ENCODE results near the gene NLGN3.
A peak's percentile ranks its signal among the peaks of the same experiment; 100 is the strongest.

The NLGN3 gene

GRCh38 chrX:71144651-71145050 lies at the start of gene NLGN3:
Gene NLGN3, plus strand, starts transcription at chrX:71144841. Its CDS starts 2,909 bp downstream, at chrX:71147750.
- Mint-ChIP-seq H3K4me3 (no peak within 1 kb of the TSS), H3K4me1 (ENCODE audit: low read depth) (peaks cover 10% of the 10 kb centered on the region), H3K36me3 (ENCODE audit: low read depth) (no peaks in the 10 kb centered on the region), H3K9me3 (no peaks in the 10 kb centered on the region), H3K27me3 (no peaks in the 10 kb centered on the region), H3K27ac (no peak within 1 kb of the TSS)

GRCh38 chrX:71095033-71095432 lies 49.6 kb upstream of the NLGN3 start:
- Mint-ChIP-seq H3K27ac (peak overlapping the region; percentile 86), H3K9me3 (no peaks in the 10 kb centered on the region), H3K4me3 (peak overlapping the region; percentile 97), H3K4me1 (ENCODE audit: low read depth) (peaks cover 25% of the 10 kb centered on the region), H3K36me3 (ENCODE audit: low read depth) (no peaks in the 10 kb centered on the region), H3K27me3 (no peaks in the 10 kb centered on the region)

GRCh38 chrX:71095555-71095980 lies 49.1 kb upstream of the NLGN3 start, which contains the start of gene FOXO4:
Gene FOXO4, plus strand, starts transcription at chrX:71095851. Its CDS starts 678 bp downstream, at chrX:71096529.
- H3K36me3 Mint-ChIP-seq (ENCODE audit: low read depth): no peaks in the 10 kb centered on the region
- H3K27me3 Mint-ChIP-seq: no peaks in the 10 kb centered on the region
- peaks cover 25% of the 10 kb centered on the region for H3K4me1 Mint-ChIP-seq (ENCODE audit: low read depth)
- H3K27ac Mint-ChIP-seq: peak within 1 kb of the TSS; percentile 91
- peak within 1 kb of the TSS; percentile 97 for H3K4me3 Mint-ChIP-seq
- H3K9me3 Mint-ChIP-seq: no peaks in the 10 kb centered on the region

GRCh38 chrX:71095981-71096759 lies 48.5 kb upstream of the NLGN3 start:
- H3K36me3 Mint-ChIP-seq (ENCODE audit: low read depth): no peaks in the 10 kb centered on the region
- peaks cover 28% of the 10 kb centered on the region for H3K4me1 Mint-ChIP-seq (ENCODE audit: low read depth)
- H3K4me3 Mint-ChIP-seq: peak overlapping the region; percentile 97

GRCh38 chrX:71096760-71097032 lies 47.9 kb upstream of the NLGN3 start:
- Mint-ChIP-seq H3K27me3 (no peaks in the 10 kb centered on the region), H3K36me3 (ENCODE audit: low read depth) (no peaks in the 10 kb centered on the region), H3K9me3 (no peaks in the 10 kb centered on the region), H3K27ac (no peak overlapping the region), H3K4me1 (ENCODE audit: low read depth) (peaks cover 33% of the 10 kb centered on the region), H3K4me3 (peak overlapping the region; percentile 97)

More at GRCh38 chrX:71095981-71096759, 48.5 kb upstream of the NLGN3 start:
- no peaks in the 10 kb centered on the region for H3K27me3 Mint-ChIP-seq
- H3K9me3 Mint-ChIP-seq: no peaks in the 10 kb centered on the region
- peak overlapping the region; percentile 91 for H3K27ac Mint-ChIP-seq

- H3K4me1 Mint-ChIP-seq (ENCODE audit: low read depth): peaks cover 46% of the 10 kb centered on the region
- H3K4me3 Mint-ChIP-seq: no peak overlapping the region
- no peaks in the 10 kb centered on the region for H3K27me3 Mint-ChIP-seq
- H3K9me3 Mint-ChIP-seq: no peaks in the 10 kb centered on the region
- no peaks in the 10 kb centered on the region for H3K36me3 Mint-ChIP-seq (ENCODE audit: low read depth)
- no peak overlapping the region for H3K27ac Mint-ChIP-seq
These were observed 46.3 kb upstream of the NLGN3 start for GRCh38 chrX:71098302-71098701.

- Mint-ChIP-seq H3K36me3 (ENCODE audit: low read depth) (peaks cover 3% of the 10 kb centered on the region), H3K27ac (no peak overlapping the region), H3K4me1 (ENCODE audit: low read depth) (peaks cover 53% of the 10 kb centered on the region), H3K27me3 (no peaks in the 10 kb centered on the region), H3K4me3 (no peak overlapping the region), H3K9me3 (no peaks in the 10 kb centered on the region)
These were observed 45.6 kb upstream of the NLGN3 start for GRCh38 chrX:71098951-71099506.

GRCh38 chrX:71099736-71100135 lies 44.9 kb upstream of the NLGN3 start:
- Mint-ChIP-seq H3K27me3 (no peaks in the 10 kb centered on the region), H3K9me3 (no peaks in the 10 kb centered on the region), H3K4me1 (ENCODE audit: low read depth) (peaks cover 60% of the 10 kb centered on the region), H3K36me3 (ENCODE audit: low read depth) (peaks cover 9% of the 10 kb centered on the region), H3K4me3 (no peak overlapping the region), H3K27ac (no peak overlapping the region)

- peak overlapping the region; percentile 51 for H3K27ac Mint-ChIP-seq
These were observed 43.8 kb upstream of the NLGN3 start for GRCh38 chrX:71100581-71101505.

GRCh38 chrX:71102292-71102691 lies 42.3 kb upstream of the NLGN3 start:
- H3K4me3 Mint-ChIP-seq: peak overlapping the region; percentile 35

More at GRCh38 chrX:71100581-71101505, 43.8 kb upstream of the NLGN3 start:
- peaks cover 67% of the 10 kb centered on the region for H3K4me1 Mint-ChIP-seq (ENCODE audit: low read depth)
- no peaks in the 10 kb centered on the region for H3K27me3 Mint-ChIP-seq
- H3K4me3 Mint-ChIP-seq: no peak overlapping the region
- peaks cover 14% of the 10 kb centered on the region for H3K36me3 Mint-ChIP-seq (ENCODE audit: low read depth)
- no peaks in the 10 kb centered on the region for H3K9me3 Mint-ChIP-seq

GRCh38 chrX:71103110-71103983 lies 41.3 kb upstream of the NLGN3 start:
- peaks cover 38% of the 10 kb centered on the region for H3K36me3 Mint-ChIP-seq (ENCODE audit: low read depth)
- peak overlapping the region; percentile 88 for H3K27ac Mint-ChIP-seq
- no peaks in the 10 kb centered on the region for H3K9me3 Mint-ChIP-seq
- peaks cover 79% of the 10 kb centered on the region for H3K4me1 Mint-ChIP-seq (ENCODE audit: low read depth)
- H3K4me3 Mint-ChIP-seq: peak overlapping the region; percentile 81
- H3K27me3 Mint-ChIP-seq: no peaks in the 10 kb centered on the region

More at GRCh38 chrX:71102292-71102691, 42.3 kb upstream of the NLGN3 start:
- Mint-ChIP-seq H3K27me3 (no peaks in the 10 kb centered on the region), H3K27ac (peak overlapping the region; percentile 45), H3K9me3 (no peaks in the 10 kb centered on the region), H3K4me1 (ENCODE audit: low read depth) (peaks cover 76% of the 10 kb centered on the region), H3K36me3 (ENCODE audit: low read depth) (peaks cover 27% of the 10 kb centered on the region)

GRCh38 chrX:71105628-71106027 lies 39.0 kb upstream of the NLGN3 start:
- Mint-ChIP-seq H3K9me3 (no peaks in the 10 kb centered on the region), H3K4me3 (peak overlapping the region; percentile 61), H3K36me3 (ENCODE audit: low read depth) (peaks cover 60% of the 10 kb centered on the region), H3K27me3 (no peaks in the 10 kb centered on the region), H3K4me1 (ENCODE audit: low read depth) (peaks cover 73% of the 10 kb centered on the region), H3K27ac (peak overlapping the region; percentile 91)

- Mint-ChIP-seq H3K27ac (peak within 1 kb of the TSS; percentile 97), H3K4me1 (ENCODE audit: low read depth) (peaks cover 68% of the 10 kb centered on the region), H3K9me3 (no peaks in the 10 kb centered on the region), H3K27me3 (no peaks in the 10 kb centered on the region), H3K36me3 (ENCODE audit: low read depth) (peaks cover 68% of the 10 kb centered on the region), H3K4me3 (peak within 1 kb of the TSS; percentile 99)
These were observed 38.2 kb upstream of the NLGN3 start, which contains the start of gene CXorf65 for GRCh38 chrX:71106427-71106826. Gene CXorf65, minus strand, starts transcription at chrX:71106740. Its CDS starts 184 bp downstream, at chrX:71106556.

- H3K9me3 Mint-ChIP-seq: no peaks in the 10 kb centered on the region
- H3K27me3 Mint-ChIP-seq: no peaks in the 10 kb centered on the region
- H3K4me3 Mint-ChIP-seq: peak overlapping the region; percentile 99
- peaks cover 68% of the 10 kb centered on the region for H3K36me3 Mint-ChIP-seq (ENCODE audit: low read depth)
- peaks cover 70% of the 10 kb centered on the region for H3K4me1 Mint-ChIP-seq (ENCODE audit: low read depth)
- peak overlapping the region; percentile 97 for H3K27ac Mint-ChIP-seq
These were observed 37.4 kb upstream of the NLGN3 start for GRCh38 chrX:71107245-71107644.
